ENCODE data around the gene SS18.

Gene SS18

GRCh38 chr18:26071020-26071419 lies 19.4 kb downstream of the SS18 start:
- no peak for DNase-seq

GRCh38 chr18:26059357-26059756 lies 31.1 kb downstream of the SS18 start:
- no peak for DNase-seq

GRCh38 chr18:26057344-26057773 lies 33.1 kb downstream of the SS18 start:
- no peak for DNase-seq

- DNase-seq: no peak
These were observed 34.1 kb downstream of the SS18 start for GRCh38 chr18:26056291-26056690.

GRCh38 chr18:26052505-26052904 lies 37.9 kb downstream of the SS18 start:
- no peak for DNase-seq

GRCh38 chr18:26051843-26052242 lies 38.6 kb downstream of the SS18 start:
- no peak for DNase-seq

- DNase-seq: no peak
These were observed 43.9 kb downstream of the SS18 start for GRCh38 chr18:26046419-26047077.

- no peak for DNase-seq
These were observed 45.6 kb downstream of the SS18 start for GRCh38 chr18:26044807-26045206.

- no peak for DNase-seq
These were observed 50.3 kb downstream of the SS18 start for GRCh38 chr18:26040051-26040656.

GRCh38 chr18:26039203-26039602 lies 51.2 kb downstream of the SS18 start:
- no peak for DNase-seq

GRCh38 chr18:26036635-26037034 lies 53.8 kb downstream of the SS18 start:
- DNase-seq: no peak

- DNase-seq: no peak
These were observed 55.4 kb downstream of the SS18 start for GRCh38 chr18:26034850-26035497.

GRCh38 chr18:26022585-26022984 lies 67.8 kb downstream of the SS18 start:
- DNase-seq: no peak

GRCh38 chr18:26021061-26021754 lies 69.2 kb downstream of the SS18 start:
- no peak for DNase-seq

- no peak for DNase-seq
These were observed 72.5 kb downstream of the SS18 start for GRCh38 chr18:26017929-26018328.

GRCh38 chr18:26014462-26014861 lies 76.0 kb downstream of the SS18 start:
- no peak for DNase-seq

- no peak for DNase-seq
These were observed 81.8 kb downstream of the SS18 start for GRCh38 chr18:26008619-26009018.

GRCh38 chr18:26008096-26008495 lies 82.3 kb downstream of the SS18 start:
- no peak for DNase-seq

GRCh38 chr18:26005950-26006349 lies 84.5 kb downstream of the SS18 start:
- DNase-seq: no peak

GRCh38 chr18:26004832-26005231 lies 85.6 kb downstream of the SS18 start:
- DNase-seq: no peak

- no peak for DNase-seq
These were observed 86.6 kb downstream of the SS18 start for GRCh38 chr18:26003817-26004216.

GRCh38 chr18:26003356-26003755 lies 87.1 kb downstream of the SS18 start:
- no peak for DNase-seq

- no peak for DNase-seq
These were observed 88.0 kb downstream of the SS18 start for GRCh38 chr18:26002375-26002910.

- no peak for DNase-seq
These were observed 92.0 kb downstream of the SS18 start for GRCh38 chr18:25998461-25998860.
